Measurements from ENCODE around the gene OR5AK2. TPM values are rescaled to one million over a fixed set of nuclear protein-coding genes. Genes with fewer than 3 reads are reported as not detected.

OR5AK2 gene
- not detected for total RNA-seq

GRCh38 chr11:56988614-56989013 is at the start of gene OR5AK2:
Gene OR5AK2, plus strand, starts transcription at chr11:56988914. Its CDS starts 0 bp downstream, at chr11:56988914.

Other genes starting within 250 kb of the OR5AK2 start
- gene OR9G4, start 240.2 kb upstream of the OR5AK2 start, total RNA-seq = not detected
- gene LRRC55, start 193.0 kb downstream of the OR5AK2 start, total RNA-seq = 26.8 TPM
- gene APLNR, start 248.3 kb downstream of the OR5AK2 start, total RNA-seq = 25.1 TPM